GM18511 (cell line): Measurements from ENCODE around the gene NONO.
A peak's percentile ranks its signal among the peaks of the same experiment; 100 is the strongest.
"Not testable (repeated sequence)": the region's sequence is repeated elsewhere in the genome, so short reads cannot be mapped to it uniquely, and the experiment has no call there.

Experiments
- ATAC-seq: cut with Tn5 transposase; IDR thresholded peaks from one replicate; pipeline ENCODE4 v1.9.1; 2021; ENCODE audit warnings: mild to moderate bottlenecking, moderate library complexity; ENCODE audit not compliant: unreplicated experiment

The NONO gene, protein sequence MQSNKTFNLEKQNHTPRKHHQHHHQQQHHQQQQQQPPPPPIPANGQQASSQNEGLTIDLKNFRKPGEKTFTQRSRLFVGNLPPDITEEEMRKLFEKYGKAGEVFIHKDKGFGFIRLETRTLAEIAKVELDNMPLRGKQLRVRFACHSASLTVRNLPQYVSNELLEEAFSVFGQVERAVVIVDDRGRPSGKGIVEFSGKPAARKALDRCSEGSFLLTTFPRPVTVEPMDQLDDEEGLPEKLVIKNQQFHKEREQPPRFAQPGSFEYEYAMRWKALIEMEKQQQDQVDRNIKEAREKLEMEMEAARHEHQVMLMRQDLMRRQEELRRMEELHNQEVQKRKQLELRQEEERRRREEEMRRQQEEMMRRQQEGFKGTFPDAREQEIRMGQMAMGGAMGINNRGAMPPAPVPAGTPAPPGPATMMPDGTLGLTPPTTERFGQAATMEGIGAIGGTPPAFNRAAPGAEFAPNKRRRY

DNA sequence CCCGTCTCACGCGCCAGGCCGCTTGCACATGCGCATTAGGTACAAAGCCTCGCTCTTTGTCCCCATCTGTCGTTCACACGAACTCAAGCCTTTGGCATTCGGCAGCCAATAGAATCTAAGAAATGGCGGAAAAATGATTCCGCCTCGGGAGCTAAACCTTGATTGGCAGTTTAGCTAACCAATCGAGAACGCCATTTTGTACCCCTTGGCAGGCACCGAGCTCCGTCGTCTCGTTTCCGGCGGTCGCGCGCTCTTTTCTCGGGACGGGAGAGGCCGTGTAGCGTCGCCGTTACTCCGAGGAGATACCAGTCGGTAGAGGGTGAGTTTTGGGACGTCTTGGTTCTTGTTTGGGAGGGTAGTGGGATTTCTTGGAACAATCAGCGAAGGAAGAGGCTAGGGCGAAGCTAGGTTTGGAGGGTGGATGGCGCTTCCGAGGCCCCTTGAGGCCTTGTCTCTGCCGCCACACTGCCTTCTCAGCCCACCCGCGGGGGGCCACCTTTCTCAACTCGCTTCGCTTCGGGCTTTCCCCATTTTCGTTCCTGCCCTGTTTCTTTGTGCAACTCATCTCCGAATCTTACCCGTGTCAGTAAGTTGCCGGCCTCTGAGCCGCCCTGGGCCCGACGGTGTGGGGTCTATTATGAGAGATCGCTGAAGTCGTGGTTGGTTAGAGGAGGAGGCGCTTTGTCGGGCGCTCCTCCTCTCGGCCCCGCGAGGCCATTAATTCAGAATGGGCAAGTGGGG, at the start of gene NONO:
TSS of gene NONO (plus strand) at position 233 of the 741 bp plus-strand sequence. CDS start 7,003 bp downstream, outside the sequence.
- ATAC-seq = peak; percentile 86

DNA sequence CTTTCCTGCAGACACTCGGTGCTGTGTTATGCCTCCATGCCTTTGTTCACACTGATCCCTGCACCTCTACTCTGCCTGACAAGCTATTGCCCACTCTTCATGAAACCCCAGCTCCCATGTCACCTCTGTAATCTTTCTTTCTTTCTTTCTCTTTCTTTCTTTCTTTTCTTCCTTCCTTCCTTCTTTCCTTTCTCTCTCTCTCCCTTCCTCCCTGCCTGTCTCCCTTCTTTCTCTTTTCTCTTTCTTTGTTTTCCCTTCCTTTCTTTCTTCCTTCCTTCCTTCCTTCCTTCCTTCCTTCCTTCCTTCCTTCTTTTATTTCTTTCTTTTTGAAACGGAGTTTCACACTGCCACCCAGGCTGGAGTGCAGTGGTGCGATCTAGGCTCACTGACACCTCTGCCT, 48.0 kb upstream of the NONO start:
- ATAC-seq = no peak

GRCh38 chrX:71236836-71237235, 46.6 kb upstream of the NONO start:
- no peak for ATAC-seq

GRCh38 chrX:71239781-71240180, 43.7 kb upstream of the NONO start:
- ATAC-seq = no peak

- no peak for ATAC-seq
Measured at GRCh38 chrX:71241301-71241700, 42.1 kb upstream of the NONO start.

GRCh38 chrX:71244359-71245128, 38.9 kb upstream of the NONO start:
- ATAC-seq = no peak

DNA sequence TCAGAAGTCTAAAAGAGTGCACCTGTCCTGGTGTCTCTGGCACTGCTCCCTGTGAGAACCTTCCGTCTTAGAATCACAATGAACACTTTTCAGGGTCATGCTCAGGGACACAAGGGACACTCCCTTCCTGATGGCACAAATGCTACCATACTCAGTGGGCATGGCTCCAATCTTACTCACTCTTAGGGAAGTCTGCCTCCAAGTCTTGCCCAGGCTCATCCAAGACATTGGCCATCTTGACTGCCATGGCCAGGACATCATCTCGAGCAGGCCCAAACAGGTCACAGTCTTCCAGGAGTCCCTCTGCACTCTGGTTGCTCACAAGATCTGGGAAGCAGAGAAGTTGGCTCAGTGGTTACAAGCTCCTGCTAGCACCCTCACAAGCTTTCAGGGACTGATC, 38.3 kb upstream of the NONO start:
- ATAC-seq = no peak

- no peak for ATAC-seq
Measured at GRCh38 chrX:71250841-71251240, 32.6 kb upstream of the NONO start.

DNA sequence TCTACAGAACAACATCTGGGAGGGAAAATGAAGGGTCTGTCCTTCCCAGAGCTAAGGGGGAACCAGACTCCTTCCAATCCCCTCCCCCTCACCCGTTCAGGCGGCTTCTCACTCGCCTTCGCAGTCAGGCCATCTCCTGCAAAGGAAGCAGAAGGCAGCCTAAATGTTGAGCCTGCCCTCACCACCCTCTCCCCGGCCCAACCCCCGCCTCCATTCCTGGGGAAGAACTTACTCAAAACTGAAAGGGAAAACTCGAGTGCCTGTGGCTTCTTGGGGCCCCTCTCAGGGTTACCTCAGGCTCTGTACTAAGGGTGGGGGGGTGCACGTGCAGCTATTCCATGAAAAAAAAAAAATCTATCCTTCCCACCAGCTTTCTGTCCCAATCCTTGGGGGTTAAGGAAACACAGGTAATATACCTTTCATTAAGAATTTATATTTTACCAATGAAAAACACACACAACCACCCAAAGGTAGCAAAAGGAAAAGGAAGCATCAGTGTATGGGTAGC, 31.9 kb upstream of the NONO start:
- no peak for ATAC-seq

- ATAC-seq = no peak
Measured at GRCh38 chrX:71252221-71252620, 31.2 kb upstream of the NONO start.

DNA sequence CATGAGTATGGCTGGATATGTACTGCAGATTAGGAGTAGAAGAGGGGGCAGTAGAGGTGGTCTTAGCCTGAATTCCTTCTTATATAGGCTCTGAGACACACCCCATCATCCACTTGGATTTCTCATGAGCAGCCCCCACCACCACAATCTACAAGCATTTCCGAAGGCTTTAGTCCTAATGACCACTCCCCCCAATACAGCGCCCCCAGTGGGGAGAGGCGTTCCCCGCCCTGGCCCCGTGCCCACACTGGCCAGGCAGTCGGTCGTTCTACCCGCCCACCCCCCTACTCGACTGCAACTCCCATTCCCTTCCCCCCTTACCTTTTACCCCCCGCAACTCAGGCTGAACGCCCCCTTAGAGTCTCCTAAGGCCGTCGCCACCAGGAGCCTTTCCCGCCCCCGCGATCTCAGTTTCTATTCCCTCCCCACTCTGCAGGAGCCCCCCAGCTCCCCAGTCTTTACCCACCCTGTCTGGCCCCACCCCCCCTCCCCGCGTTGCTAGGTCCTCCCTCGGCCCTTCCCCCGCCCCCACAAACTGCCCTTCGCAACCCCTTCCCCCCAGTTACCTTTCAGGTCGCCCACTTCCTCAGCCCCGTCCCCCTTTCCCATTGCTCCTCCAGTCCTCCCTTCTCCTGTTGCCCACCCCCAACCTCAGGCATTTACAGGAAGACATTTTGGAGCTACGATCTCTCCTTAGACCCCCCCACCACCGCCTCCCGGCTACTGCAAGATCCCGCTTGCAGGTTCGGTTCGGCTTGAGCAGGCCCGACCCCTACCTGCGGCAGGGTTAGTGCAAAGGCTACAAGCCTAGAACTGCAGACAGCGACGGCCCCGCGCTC, 30.0 kb upstream of the NONO start:
- ATAC-seq = no peak

DNA sequence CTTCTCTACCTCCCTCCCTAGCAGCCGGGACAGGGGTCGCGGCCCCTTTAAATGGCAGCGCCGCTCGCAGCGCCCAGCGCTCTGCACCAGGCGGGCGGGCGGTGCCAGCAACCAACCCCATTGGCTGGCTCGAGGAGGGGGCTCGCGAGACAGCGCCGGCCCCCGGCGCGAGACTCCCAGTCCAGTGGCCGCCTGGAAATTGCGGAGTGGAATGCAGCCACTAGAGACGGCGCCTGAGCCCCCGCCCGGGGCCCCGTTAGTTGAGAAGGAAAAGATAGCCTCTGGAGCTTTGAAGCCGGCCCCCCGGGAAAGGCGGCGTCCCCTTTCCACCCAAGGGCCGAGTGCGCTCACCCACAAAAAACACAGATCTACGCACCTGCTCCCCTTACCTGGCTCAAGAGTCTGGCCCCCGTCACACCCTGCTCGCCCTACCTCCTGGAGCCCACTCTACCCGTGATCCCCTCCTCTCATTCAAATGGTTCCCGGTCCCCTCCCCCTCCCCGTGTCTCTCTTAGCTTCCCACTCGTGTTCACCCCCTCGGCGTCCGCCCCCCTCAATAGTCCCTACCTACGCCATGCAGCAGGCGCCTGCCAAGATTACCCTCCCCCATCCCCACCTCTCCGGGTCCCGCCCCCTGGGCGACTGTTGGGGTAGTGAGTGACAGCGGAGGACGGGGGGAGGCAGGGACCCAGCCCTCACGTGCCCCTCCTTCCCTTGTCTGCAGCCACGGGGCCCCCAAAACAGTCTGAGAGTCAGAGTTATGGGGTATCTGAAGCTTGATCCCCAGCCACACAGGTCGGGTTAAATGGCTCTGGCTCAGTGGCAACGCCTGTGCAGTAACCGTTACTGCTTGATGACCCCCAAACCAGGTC, 29.1 kb upstream of the NONO start, which contains the start of gene ZMYM3:
TSS of gene ZMYM3 (minus strand) at position 49 of the 872 bp plus-strand sequence. CDS start 885 bp downstream, outside the sequence.
- ATAC-seq = peak; percentile 82

DNA sequence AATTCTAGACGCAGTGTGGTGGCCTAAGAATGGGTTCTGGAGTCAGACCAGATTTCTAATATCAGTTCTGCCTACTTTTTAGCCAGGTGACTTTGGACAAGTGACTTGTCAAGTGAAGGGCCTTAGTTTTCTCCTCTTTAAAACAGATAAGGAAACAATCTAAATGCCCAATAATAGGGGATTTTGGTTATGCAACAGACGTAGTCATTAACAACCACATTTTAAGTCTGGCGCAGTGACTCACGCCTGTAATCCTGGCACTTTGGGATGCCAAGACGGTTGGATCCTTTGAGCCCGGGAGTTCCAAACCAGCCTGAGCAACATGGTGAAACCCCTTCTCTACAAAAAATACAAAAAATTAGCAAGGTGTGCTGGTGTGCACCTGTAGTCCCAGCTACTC, 27.4 kb upstream of the NONO start:
- ATAC-seq = no peak

DNA sequence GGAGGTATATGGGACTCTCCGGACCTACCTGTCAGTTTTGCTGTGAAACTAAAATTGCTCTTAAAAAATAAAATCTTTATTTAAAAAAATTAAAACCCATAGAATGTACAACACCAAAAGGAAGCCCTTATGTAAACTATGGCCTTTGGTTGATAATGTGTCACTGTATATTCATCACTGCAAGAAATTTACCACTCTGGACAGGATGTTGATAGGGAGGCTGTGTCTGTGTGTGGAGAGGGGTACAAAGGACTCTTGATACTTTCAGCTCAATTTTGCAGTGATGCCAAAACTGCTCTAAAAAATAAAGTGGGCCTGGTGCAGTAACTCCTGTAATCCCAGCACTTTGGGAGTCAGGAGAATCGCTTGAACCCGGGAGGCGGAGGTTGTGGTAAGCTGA, 26.6 kb upstream of the NONO start:
- ATAC-seq = no peak

DNA sequence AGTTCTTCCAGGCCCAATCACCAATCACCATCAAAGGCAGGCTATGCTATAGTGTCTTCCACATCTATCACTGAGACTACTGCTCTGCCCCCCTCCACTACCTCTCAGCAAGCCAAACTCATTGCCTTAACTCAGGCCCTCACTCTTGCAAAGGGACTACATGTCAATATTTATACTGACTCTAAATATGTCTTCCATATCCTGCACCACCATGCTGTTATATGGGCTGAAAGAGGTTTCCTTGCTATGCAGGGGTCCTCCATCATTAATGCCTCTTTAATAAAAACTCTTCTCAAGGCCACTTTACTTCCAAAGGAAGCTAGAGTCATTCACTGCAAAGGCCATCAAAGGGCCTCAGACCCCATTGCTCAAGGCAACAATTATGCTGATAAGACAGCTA, 14.8 kb upstream of the NONO start:
- not testable (repeated sequence) for ATAC-seq

DNA sequence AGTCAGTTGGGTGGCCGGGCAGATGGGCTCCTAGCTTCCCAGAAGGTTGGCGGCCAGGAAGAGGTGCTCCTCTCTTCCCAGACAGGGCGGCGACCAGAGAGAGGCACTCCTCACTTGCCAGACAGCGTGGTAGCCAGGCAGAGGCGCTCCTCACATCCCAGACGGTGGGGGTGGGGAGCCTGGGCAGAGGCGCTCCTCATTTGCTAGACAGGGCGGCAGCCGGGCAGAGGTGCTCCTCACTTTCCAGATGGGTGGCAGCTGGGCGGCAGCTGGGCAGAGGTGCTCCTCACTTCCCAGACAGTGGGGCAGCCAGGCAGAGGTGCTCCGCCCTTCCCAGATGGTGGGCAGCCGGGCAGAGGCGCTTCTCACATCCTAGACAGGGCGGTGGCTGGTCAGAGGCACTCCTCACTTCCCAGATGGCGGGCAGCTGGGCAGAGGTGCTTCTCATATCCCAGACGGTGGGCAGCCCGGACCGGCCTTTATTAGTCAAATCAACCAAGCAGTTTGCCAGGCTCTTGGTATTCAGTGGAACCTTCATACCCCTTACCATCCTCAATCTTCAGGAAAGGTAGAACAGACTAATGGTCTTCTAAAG, 13.5 kb upstream of the NONO start:
- no peak for ATAC-seq

DNA sequence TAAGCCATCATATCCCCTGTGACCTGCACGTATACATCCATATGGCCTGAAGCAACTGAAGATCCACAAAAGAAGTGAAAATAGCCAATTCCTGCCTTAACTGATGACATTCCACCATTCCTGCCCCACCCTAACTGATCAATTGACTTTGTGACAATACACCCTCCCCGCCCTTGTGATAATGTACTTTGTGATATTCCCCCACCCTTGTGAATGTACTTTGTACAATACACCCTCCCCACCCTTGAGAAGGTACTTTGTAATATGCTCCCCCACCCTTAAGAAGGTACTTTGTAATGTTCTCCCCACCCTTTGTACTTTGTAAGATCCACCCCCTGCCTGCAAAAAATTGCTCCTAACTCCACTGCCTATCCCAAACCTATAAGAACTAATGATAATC, 11.1 kb upstream of the NONO start:
- not testable (repeated sequence) for ATAC-seq

DNA sequence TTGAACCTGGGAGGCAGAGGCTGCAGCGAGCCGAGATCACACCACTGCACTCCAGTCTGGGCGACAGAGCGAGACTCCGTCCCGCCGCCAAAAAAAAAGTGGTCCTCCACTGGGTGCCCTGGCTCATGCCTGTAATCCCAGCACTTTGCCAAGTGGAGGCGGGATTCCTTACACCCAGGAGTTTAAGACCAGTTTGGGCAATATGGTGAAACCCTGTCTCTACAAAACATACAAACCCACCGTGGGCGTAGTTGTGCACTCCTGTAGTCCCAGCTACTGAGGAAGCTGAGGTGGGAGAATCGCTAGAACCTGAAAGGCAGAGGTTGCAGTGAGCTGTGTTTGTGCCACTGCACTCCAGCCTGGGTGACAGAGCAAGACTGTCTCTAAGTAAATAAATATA, 2.1 kb upstream of the NONO start:
- not testable (repeated sequence) for ATAC-seq
